Measurements from ENCODE around the gene MARCKSL1.

DNA sequence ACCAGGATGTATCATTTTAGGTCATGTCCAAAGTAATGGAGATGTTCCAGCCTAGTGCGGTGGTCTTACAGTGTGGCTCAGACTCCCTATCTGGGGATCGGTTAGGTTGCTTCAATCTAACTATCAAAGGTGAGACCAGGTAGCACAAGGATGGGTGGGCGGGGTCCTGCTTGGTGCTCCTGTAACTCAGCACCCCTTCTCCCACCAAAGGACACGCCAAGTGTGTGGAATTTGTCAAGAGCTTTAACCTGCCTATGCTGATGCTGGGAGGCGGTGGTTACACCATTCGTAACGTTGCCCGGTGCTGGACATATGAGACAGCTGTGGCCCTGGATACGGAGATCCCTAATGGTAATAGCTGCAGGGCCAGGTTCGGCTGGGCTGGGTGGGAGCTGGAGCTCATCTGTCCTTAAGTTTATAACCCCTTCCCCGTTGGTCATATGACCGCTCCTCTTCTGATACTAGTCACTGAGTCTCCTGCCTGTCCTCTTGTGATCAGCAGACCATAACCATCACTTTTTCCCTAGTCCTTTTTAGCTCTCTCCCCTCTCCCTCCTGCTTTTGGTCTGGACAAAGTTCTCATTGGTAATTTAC, 5.4 kb downstream of the MARCKSL1 start:
- TF ChIP-seq CTCF (IDR thresholded peaks at IDR 0.05; ENCODE audit: control extremely low read depth in 1 of 3, insufficient read depth in 1 of 3, low read depth in 1 of 3, low read length in 3 of 3) (no peak), YY1 (IDR thresholded peaks at IDR 0.05; ENCODE audit: low read depth, low read length) (no peak), CBX5 (IDR thresholded peaks at IDR 0.05; ENCODE audit: low read depth, low read length) (no peak), RAD21 (IDR thresholded peaks at IDR 0.05 in 1 of 2, conservative IDR thresholded peaks at IDR 0.05 in 1 of 2; ENCODE audit: low read depth in 2 of 2, low read length in 2 of 2) (no peak)

Data from H1 (cell line).